H54 (cell line): Measurements from ENCODE around the gene SLC39A11.

ENCODE experiments used
- DNase-seq: peaks from one replicate; pipeline ENCODE4 v3.0.0; 2011; ENCODE audit warnings: low spot score, mixed read lengths; ENCODE audit not compliant: insufficient read length
- FAIRE-seq: peaks from 3 replicates; lab custom pipeline; 2011; peaks lifted over from hg19 to GRCh38; lab: Jason Lieb, UNC
- POLR2A ChIP-seq: IDR thresholded peaks from 2 replicates; pipeline ENCODE4 v1.6.1; 2011; ENCODE audit warnings: low read depth, mild to moderate bottlenecking, low read length

SLC39A11 gene

DNA sequence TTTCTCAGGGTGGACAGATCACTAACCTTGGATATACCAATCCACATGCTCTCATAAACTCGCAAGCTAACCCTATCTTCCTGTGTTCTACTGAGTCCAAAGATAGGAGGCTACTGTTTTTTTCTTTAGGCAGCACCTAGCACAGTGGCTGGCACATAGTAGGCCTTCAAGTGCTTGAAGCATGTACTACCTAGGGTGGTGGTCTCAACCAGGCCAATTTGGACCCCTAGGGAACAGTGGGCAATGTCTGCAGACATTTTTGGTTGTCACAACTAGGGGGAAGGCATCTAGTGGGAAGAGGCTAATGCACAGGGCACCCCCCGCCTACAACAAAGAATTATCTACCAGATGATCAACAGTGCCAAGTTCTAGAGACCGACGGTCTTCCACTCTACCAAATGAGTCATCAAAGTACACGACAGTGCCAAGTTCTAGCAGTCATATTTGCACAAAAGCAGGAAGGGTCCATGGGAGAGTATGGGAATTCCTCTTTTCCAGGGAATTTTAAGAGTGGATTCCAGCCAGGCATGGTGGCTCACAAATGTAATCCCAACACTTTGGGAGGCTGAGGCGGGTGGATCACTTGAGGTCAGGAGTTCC lies 390.3 kb downstream of the SLC39A11 start:
- peak; percentile 45 for FAIRE-seq
- TF ChIP-seq POLR2A, result no peak
- DNase-seq, result peak; percentile 84

DNA sequence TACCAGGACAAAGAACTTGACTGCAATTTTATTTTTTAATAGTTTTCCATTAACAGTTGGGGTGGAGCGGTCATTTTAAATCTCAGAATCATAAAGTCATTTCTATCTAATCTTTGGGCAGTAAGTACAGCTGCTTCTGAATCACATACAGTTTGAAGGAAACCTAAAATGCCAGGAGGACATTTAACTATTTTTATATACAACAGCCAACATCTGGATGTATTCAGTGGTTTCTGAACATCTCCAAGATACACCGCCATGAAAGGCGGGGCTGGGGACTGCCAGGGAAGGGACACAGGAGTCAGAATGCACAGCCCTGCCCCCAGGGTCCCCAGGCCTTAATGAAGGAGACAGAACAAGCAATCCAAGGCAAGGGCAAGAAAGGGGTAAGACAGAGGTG lies 392.3 kb downstream of the SLC39A11 start:
- DNase-seq (no peak), FAIRE-seq (no peak)

DNA sequence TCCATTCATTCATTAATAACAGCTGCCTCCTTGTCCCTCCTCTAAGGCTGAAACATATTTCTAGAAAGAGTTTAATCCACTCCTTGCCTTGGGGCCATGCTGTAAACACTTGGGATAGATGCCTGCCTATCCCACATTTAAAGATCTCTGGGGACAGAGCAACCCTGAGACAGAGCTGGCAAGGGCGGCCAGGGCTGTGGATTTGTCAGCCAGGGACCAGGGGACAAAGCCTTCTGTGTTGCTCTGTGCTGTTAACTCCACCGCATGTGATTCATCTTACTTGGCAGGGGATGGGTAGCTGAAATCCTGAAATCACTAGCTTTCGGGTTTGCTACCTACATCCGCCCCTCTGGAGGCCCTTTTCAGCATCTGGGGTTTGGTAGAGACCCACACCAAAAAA lies 392.9 kb downstream of the SLC39A11 start:
- peak; percentile 68 for DNase-seq
- no peak for TF ChIP-seq POLR2A
- FAIRE-seq, result no peak

More for the DNA sequence above, 392.3 kb downstream of the SLC39A11 start:
- no peak for TF ChIP-seq POLR2A

DNA sequence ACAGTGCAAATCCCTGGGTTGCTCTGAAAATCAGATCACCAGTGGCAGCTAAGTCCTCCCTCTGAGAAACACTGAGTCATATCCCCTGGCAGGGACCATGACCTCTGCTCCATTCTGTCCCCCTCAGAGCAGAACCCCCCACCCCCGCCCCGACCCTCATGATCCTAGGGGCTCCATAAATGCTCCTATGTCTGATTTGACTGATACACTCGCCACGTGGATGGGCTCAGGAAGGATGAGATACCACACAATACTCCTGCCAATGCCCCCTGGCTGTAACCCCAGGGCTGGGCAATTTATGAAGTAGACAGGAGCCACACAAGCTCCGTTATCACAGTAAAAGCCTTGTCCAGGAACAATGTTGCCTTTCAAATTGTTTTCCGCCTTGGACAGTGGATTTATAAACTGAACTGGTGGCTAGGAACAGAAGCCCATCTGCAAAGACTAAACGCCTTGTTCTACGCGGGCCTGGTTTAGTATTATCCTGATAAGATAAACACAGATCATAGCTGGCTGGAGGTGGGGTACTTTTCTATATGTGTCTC lies 394.8 kb downstream of the SLC39A11 start:
- DNase-seq (no peak), FAIRE-seq (no peak)
- TF ChIP-seq POLR2A, result no peak

DNA sequence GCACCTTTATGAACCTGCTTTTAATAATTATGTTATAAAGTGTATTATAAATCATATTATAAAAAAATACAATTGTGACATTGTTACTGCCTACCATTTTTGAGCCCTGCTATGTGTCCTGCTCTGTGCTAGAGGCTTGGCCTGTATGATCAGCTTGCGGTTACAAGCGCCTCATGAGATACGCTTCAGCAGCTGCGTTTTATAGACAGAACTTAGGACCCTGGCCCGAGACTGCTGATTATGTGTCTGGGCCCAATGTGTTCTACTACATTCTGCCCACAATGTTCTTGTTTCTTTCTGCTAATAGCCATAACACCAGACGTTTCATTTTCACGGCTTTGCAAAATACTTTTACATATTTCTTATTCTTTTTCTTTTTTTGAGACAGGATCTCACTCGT lies 395.8 kb downstream of the SLC39A11 start:
- no peak for FAIRE-seq
- no peak for TF ChIP-seq POLR2A
- DNase-seq, result no peak

DNA sequence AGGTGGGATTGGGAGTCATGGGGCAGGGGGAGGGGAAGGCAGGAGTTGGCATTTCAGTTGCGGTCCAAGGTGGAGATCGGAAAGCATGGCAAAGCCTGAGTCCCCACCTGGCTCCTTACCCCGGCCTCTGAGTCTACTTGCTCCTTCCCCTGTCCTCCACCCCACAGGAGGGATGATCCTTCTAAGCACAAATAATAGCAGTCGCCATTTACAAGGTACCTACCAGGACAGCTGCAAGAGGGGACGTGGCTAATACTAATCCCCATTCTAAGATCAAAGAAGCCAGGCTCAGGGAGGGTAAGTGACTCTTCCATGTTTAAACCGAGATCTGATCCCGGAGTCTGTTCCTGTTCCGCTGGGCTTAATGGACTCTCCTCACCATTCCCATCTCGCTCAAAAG lies 396.3 kb downstream of the SLC39A11 start:
- no peak for DNase-seq
- TF ChIP-seq POLR2A, result no peak
- no peak for FAIRE-seq

DNA sequence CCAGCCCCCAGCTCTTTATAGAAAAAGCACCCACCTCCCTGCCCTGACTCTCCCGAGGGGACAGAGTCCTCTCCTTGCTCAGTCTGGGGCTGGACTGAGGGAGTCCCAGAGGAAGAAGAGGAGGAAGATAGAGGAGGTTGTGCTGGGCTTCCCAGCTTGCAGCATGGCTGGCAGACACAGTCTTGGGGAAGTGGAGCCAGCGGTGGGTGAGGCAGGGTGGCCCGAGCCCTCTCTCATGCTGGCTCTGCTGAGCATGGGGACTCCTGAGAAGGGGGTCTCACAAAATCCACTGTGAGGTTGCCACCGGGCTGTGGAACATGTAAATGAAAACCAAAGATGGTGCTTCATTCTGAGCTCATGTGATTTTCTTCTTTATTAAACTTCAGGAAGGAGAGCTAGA lies 398.5 kb downstream of the SLC39A11 start:
- FAIRE-seq, result no peak
- no peak for DNase-seq

DNA sequence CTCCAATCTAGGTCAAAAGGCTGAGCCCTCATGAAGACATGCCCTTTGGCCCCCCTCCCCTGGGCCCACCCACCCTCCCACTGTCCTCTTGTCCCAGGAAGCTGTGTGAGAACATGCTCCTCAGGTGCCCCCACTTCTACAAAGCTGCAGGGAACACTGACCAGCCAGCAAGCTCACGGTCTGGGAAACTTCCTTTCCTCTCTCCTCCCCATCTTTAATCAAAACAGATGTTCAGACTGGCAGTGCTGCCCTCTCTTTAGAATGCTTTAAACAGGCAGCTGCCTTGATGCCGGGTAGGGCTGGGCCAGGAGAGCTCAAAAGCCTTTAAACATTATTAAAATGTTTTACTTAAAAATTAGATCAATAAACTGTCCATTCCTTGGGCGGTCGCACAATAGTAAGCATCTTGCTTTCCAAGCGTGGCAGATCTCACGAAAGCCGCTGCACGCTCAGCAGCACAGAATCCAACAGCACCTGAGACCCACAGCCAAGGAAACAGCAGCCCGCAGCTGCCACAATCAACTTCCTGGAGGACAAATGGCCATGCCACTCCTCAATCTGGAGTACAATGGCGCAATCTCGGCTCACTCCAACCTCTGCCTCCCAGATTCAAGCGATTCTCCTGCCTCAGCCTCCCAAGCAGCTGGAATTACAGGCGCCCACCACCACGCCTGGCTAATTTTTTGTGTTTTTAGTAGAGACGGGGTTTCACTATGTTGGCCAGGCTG lies 399.2 kb downstream of the SLC39A11 start:
- FAIRE-seq (no peak), DNase-seq (no peak)
- TF ChIP-seq POLR2A, result no peak

More for the DNA sequence above, 398.5 kb downstream of the SLC39A11 start:
- no peak for TF ChIP-seq POLR2A

DNA sequence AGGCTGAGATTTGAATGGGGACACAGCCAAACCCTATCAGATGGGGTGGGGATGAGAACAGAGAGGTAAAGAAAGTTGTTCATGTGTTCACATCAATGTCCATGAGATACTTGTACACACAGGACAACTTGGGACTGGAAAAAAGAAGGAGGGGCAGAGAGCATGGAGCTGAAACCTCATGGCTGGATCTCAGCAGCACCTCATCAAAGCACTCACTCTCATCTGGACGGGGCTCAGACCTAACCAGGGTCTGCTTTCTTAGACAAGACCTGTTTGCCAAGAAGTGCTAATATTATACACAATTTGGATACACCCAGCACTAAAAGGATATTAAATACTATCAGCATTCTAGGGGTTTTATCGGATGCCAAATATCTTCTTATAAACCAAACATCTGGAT lies 399.8 kb downstream of the SLC39A11 start:
- no peak for TF ChIP-seq POLR2A
- no peak for FAIRE-seq

DNA sequence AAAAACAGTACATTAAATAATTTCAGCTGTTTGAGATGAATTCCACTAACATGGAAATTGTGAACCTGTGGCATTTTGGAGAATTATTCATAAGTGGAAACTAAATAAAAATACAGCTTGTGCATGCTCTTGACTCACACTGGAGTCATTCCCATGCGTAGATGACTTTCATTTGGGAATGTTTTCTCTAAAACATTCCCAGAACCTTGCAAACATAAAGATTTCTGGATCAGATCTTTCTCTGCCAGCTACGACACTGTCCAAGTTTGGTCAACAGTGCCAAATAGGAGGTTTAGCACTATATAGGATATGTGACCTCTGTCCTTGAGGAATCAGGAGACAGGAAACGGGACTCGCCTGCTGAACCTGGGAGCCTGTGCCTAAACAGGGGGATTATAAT lies 400.9 kb downstream of the SLC39A11 start:
- no peak for FAIRE-seq
- TF ChIP-seq POLR2A, result no peak
- no peak for DNase-seq

More for the DNA sequence above, 399.8 kb downstream of the SLC39A11 start:
- no peak for DNase-seq

DNA sequence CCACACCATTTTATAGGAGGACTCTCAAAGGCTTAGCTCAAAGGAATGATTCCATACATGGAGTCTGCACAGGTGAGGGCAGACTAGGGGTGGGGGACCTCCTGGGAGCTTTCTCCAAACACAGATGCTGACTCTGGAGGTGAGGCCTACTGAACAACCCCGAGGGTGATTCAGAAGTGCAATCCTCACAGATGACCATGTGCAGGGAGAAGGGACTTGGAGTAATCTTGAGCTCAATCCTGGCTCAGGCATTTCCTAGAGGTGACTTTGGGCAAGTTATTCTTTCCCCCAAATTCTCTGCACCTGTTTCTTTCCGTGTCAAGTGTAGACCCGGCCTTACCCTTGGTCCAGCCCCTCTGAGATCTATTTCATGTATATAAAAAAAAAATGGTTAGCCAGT lies 401.5 kb downstream of the SLC39A11 start:
- DNase-seq, result no peak
- TF ChIP-seq POLR2A, result no peak
- no peak for FAIRE-seq

DNA sequence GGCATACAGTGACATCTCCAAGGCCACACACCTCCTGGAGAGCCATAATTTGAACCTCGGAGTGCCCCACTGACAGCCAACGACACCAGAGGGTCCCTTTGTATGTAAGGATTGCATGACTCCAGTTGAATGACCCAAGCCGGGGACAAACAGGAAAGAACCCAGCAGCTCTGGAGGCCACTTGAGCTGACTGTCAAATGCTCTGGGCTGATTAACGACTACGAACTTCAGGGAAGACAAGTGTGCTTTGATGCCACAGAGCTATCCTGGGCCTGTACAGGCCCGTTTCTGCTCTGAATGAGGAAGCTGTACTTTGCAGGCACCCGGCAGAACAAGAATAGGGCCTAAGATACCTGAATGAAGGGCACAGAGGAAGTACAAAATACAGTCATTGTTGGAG lies 404.6 kb downstream of the SLC39A11 start:
- no peak for DNase-seq
- FAIRE-seq, result no peak

DNA sequence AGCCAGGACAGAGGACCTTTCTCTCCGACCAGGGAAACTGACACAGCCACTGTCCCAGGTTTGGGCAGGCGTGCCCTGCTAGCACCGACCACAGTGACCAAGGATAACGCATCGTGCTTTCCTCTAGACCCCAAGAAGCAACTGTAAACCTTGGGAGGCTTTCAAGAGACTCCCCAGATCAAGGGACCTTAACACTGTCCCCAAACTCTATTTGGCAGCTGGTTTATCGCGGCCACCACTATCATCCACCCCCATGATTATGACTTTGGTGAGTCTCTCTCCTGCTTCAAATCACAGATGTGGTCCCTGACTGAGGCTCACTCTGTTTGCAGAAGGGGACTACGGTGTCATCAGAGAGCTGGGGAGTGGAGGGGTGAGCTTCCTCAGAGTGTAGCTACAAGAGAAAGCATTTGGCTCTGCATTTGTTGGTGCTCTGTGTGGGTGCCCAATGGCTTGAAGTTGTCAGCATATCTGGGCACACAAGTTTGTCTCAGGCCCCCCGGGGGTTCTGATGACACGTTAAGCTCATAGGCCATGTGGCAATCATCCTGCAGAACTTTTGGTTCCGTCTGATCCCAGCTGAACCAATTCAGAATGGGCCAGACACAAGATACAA lies 408.0 kb downstream of the SLC39A11 start:
- no peak for DNase-seq
- no peak for FAIRE-seq

More for the DNA sequence above, 404.6 kb downstream of the SLC39A11 start:
- TF ChIP-seq POLR2A, result no peak

DNA sequence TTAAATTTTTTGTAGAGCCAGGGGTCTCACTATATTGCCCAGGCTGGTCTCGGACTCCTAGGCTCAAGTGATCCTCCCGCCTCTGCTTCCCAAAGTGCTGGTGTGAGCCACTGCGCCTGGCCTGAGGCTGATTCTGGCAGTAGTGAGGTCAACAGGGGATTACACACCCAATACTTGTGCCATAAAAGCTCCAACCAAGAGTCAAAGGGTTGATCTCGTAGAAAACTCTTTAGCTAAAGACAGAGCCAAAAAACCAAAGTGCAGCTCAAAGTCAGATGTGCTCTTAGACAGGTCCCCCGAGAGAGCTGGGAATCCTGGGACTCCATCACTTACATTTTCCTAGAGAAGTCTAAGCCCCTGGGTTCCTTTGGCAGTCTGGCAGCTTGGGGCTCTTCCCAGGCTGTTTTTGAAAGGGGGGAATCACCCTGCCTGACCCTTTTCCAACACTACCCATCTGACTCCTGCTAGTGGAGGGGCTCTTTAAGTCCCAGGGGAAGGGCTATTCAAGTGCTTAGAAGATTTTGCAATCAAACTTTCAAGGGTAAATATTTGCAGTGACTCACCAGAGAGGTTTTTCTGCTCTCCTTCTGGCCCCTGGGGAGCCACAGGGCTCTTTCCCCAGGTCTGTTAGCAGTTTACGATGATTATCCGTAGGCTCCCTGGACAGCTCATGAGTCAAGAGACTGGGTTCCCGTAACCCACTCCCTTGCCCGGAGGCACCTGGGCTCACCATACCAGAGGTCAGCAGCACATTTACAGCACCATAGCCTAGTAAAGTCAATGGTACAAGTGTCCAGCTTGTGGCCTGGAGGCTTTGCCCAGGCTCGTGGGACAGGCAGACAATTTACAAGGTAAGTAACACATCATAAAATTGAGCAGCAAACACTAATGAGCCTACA lies 408.7 kb downstream of the SLC39A11 start:
- TF ChIP-seq POLR2A, result no peak
- FAIRE-seq (peak; percentile 62), DNase-seq (peak; percentile 98)

More for the DNA sequence above, 408.0 kb downstream of the SLC39A11 start:
- TF ChIP-seq POLR2A, result no peak
